ENCODE data around the gene MAB21L1.

Gene MAB21L1

DNA sequence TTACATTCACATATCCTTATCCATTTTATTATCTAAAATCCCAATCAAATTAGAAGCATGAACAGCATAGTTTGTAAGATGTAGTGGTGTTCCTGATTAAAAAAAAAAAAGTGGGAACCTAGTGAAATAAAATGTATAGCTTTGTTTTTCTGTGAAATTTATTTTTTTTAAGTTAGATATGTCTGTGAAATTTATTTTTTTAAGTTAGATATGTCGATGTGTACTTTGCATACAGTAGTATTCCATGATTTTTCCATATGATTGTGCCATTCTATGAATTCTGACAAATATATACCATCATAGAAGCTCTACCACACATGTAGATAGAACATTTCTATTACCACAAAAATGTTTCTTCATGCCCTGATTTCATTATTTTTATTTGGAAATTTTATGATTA, 6.0 kb upstream of the MAB21L1 start:
- intact Hi-C loops (cut with DNase I), result no loop called here
- DNase-seq, result no peak

DNA sequence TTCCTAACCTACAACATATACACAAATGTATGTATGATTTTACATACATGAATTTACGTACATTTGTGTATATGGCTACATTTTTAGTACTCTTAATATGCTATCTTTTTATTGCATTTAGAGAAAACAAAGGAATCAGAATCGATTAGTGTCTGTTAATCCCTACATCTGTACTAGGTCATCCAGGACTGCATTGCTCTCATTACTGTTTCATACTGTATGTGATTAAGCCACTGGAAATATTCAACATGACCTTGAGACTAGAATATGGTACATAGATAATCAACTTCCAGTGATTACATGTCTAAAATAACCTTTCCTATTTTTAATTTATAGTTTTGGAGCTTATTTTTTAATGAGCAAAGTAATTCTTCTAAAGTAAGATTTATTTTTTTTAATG, 5.3 kb upstream of the MAB21L1 start:
- intact Hi-C loops (cut with DNase I), result no loop called here
- DNase-seq, result no peak

DNA sequence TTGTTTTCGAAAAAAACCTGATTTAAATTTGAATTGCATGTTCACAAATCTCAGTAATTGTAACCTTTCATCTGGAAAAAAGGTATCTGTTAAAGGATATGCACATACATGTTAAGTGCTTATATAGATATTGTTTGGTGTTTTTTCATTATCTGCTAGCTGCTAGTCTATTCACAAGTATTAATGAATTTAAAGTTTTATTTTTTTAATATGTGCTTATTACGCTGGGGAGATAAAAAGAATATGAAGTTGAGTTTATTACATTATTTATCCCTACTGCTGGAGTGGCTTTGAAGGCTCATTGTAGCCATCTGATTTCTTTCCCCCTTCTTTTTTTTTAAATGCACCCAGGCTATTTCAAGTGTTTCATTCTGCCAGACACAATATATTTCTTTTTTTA, 3.9 kb upstream of the MAB21L1 start:
- no peak for DNase-seq
- intact Hi-C loops (cut with DNase I), result no loop called here

DNA sequence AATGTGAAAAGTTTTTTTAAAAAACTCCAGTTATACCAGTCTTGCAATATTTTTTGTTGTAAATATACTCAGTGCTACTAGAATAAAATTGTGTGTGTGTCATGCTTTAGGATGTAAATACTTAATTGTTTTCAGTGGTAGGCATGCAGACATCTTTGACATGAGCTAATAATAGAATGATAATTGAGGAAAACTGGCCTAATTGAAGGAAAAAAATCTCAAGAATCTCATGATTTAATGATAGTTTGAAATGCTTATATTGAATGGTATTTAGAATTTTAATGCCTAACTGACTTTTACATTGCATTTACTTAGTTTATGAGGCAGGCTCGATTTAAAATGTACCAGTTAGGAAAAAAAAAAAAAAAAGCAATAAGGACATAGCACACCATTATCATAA, 3.2 kb upstream of the MAB21L1 start:
- intact Hi-C loops (cut with DNase I), result no loop called here
- no peak for DNase-seq

DNA sequence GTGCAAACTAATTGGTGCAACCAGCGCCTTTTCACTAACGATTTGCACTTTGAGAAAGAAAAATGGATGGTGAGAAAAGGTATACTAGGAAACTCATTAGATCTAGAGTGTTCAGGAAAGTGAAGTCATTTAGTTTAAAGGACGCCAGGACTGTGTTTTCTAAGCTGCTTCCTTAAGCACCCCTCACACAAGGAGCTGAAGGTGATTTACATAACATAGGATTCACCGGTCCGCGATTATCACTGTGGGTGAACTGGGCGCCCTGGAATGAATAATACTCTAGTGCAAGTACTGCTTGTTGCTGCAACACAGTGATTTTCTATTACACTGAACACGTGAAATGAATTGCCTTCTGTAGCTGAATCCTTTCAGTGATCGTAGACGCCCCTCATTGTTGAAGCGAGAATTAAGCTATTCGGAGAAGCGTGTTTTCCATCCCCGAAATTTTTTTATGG, 2.6 kb upstream of the MAB21L1 start:
- intact Hi-C loops (cut with DNase I), result no loop called here
- no peak for DNase-seq

DNA sequence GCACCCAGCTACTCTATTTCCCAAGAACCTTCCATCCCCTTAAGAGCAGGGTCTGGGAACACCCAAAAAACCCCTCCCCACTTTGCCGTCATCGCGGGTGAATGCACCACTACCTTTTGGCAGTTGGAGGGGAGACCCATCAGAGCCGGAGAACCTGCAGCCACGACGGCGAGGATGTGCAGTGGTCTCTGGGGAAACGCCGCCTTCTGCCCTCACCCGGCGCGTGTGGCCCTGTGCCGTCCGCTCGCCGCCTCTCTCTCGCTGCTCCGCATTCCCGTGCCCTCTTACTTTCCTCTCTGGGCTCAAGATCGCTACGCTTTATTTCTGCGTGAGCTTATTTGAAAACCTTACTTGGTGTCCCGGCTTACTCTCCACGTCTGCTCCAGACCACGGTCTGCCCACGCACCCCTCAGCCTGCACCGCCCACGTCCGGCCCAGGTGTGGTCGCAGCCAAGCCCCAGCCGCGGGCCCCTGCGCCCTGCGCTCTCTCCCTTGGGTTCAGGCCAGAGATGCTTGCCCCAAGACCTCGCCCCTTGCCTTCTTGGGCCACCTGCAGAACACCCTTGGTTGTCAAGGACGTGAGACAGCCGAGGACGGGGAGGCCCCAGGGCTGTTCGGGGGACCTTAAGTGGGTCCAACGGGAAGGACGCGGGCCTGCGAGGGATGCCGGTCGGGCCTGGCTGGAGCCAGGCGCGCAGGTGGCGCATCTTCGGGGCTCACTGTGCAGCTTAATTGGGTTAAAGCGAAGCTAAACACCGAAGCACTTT, 2.0 kb upstream of the MAB21L1 start:
- intact Hi-C loops (cut with DNase I), result no loop called here

DNA sequence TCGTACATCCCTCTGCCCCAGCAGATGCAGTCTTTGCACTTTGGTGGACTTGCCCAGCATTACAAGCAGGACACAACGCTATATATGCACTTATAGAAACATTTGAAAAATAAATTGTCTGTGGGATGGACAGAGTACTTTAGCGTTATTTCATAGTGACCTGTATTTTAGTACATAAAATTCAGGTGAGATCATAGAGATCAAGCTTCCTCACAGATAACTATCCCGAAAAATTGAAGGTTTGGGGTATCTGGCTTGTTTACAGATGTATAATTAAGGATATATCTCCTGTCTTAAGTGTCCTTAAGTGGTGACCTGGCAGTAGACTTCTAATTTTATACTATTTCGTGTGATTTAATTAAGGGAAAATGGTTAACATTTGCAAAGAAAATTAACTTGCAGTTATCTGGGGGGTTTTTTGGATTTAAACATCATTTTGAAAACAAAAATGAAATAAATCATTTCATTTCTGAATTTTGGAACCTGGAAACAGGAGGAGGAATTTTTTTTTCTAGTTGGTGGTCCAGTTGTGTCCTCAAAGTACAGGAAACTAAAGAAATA, 977 bp upstream of the MAB21L1 start:
- DNase-seq, result no peak
- intact Hi-C loops (cut with DNase I), result no loop called here

More for the DNA sequence above, 2.0 kb upstream of the MAB21L1 start:
- no peak for DNase-seq

DNA sequence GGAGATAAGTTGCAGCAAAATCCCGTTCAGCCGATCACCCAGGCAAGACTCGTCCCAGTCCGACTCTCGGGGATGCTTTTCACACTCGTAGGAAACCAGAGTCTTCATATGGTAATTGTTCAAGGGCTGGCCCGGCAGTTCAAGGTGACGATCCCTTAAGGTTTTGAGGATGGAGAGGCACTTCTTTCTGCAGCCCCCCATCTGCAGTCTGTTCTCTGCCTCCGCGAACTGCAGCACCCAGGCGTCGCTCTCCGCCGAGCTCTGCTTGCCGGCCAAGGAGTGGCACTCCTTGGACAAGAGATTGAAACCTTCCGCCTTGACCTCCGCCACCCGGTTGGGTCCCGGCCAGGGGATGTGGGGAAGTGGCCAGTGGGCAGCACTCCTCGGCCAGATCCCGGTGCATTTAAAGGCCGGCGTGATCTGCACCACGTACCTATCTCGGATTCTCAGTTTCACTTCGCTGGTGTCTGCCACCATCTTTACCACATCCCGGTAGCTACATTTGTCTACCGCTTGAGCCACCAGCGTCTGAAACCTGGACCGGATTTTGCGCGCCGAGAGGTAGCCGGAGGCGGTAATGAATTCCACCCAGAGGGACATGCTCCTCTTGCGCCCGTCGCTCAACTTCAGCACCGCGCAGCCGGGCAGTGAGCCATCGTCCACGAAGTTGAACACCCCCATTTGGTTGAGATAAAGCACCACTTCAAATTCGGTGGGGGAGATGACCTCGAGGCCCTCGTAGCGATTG, 1.1 kb downstream of the MAB21L1 start:
- intact Hi-C loops (cut with DNase I), result no loop called here
- DNase-seq, result peak in 25 of 42 donors; percentile 14 to 59 (median 33)

DNA sequence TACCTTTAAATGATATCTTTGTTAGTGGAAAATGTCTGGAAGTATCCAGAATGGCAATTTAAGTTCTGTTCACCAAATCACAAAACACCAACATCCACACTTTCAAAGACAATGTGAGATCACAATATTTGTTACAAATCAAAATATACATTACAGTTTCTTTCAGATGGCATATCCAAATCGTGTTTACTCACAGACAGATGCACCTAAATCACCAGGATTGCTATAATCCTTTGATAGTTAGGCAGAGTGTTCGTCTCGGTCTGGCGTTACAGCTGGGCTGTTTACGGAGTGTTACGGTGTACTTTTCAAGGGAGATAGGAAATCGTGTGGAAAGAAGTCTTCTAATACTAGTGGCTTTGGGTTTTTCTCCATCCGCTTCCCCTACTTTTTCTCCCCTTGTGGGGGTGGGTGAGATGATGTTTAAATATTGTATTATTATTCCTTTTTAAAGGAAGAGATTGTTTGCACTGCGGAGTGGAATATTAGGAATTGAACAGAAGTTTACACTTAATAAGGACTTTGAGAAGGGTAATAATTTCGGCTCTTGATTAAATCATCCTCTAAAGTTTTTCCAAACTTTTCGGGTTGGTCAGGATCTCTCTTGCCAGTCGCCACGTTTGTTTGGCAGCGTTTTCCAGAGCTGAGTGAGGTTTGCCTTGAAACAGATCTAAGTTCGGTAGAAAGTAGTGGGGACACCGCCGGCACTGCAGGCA, 1.8 kb downstream of the MAB21L1 start:
- intact Hi-C loops (cut with DNase I), result no loop called here
- no peak for DNase-seq

DNA sequence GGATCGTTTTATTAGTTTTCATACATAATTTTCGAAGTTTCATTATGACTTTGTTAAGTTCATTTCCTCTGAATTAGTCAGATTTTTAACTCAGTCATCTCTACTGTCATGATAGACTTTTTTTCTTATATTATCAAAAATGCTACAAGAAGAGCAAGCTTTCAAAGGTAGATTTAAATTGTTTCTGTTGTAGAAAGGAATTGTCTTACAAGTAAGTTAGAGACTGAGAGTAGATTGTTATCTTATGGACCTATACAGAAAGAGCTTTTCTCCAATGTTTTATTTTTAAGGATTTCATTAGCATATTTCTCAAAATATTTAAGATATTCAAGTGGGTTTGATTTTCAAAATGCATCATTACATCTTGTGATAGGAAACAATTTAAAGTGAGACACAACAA, 2.7 kb downstream of the MAB21L1 start:
- intact Hi-C loops (cut with DNase I), result no loop called here
- no peak for DNase-seq

DNA sequence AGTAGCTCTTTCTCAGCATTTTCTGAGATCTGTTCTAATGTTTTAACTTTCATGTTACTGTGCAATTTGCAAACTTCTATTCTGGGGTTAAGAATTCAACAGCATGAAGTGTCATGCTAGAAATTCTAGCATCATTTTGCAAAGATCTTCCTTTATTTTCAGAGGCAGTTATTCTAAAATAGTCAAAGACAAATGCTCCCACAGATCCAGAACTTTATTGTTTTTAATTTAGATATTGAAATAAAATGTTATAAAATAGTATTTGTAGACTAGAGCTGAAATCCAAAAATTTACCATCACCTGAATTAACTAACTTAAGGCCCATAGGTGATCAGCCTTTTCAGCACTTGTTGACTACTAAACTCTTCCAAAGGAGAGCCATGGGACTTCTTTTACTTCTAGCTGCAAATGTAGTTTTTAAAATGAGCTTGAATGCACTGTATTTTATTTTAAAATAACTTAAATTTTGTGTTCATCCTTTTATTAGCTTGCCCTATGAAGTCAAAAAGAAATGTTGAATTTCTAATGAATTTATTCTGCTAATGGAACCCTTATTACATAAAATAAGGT, 3.2 kb downstream of the MAB21L1 start:
- intact Hi-C loops (cut with DNase I), result no loop called here
- DNase-seq, result no peak

DNA sequence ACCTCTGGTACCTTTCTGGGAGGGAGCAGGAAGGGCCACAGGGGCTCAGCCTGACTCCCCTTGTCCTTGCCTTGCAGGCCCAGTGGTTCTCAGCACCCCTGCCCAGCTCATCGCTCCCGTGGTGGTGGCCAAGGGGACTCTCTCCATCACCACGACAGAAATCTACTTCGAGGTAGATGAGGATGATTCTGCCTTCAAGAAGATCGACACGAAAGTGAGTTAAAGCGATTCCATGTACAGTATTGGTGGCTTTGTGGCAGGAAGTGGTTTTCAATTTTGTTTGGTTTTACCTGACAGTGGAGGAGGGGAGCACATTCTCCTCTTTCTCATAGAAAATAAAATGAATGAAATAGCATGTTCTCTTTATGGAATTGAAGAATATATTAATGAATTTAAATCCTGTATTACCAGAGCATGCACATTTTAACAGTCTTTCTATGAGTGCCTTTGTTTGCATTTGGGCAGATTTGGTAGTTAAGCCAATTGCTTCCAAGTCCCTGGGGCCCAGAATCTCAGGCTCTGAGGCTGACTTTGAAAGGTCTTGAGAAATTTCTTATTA, 4.1 kb downstream of the MAB21L1 start:
- intact Hi-C loops (cut with DNase I), result no loop called here
- DNase-seq, result no peak

DNA sequence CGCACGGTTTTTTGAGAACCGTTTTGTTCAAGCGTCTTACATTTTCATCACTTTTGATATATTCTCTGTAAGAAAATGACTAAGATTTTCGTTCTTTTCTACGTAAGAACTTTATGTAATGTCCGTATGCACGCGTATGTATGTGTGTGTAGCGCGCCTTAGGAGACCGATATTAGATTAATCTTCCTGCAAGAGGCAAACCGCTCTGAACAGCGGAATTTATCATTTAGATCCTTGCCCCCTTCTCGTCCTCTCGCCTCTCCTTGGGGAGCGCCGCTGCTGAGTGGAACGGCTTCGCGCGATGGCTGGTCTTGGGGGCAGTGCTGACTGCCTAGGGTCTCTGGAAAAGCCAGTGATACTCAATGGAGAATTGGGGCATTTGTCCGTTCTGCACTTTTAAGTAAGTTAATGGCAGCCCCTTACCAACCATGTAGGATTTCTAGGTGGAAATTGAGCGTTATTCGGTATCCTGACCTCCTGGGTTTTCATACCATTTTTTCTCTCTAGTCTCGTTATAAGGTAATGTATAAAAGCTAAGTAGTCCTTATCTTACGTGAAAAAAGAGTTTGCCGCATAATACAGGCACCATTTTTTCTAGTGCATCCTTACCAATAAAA, 4.7 kb downstream of the MAB21L1 start:
- no peak for DNase-seq
- intact Hi-C loops (cut with DNase I), result no loop called here

DNA sequence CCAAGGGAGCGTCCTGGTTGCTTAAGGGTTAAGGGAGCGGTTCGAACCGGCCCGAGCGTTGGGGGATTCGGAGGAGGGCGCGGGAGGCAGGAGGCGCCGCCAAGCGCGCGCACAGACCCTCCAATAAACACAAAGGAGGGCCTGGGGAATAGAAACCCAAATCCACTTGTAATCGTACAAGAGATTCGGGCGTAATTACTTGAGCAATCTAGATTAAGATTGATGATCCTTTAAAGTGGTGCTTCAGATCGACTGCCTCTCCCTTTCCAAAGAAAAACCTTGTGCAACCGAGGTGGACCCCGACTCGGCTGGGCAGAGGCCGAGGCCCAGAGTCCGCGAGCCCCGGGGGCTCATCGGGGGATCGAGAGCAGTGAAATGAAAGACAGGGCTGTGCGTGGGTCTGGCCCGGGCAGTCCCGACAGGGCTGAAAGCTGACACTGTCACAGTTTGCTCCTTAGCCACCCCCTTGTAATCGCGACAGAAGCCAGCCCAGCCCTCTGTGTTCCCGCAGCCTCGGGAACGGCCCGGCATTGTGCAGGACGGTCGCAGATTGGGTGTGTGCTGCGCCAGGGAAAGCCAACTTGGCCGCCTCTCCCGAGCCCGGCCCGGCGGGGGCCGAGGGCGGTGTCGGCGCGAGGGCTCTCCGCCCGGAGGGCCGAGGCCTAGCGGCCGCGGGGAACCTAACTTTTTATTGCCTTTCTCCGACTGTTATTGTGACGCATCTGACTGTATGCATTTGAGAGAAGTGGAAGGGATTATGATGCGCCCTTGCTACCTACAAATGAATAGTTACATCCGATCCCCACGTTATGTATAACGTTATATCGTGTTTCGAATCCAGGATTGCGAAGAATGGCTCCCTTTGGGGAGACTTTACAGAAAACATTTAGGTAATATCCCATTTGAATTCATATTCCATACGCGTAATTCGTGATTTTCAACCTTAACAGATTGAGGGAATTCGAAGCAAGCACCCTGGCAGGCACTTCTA, 5.5 kb downstream of the MAB21L1 start:
- intact Hi-C loops (cut with DNase I), result no loop called here
- DNase-seq, result peak in 27 of 42 donors; percentile 6 to 52 (median 29)

DNA sequence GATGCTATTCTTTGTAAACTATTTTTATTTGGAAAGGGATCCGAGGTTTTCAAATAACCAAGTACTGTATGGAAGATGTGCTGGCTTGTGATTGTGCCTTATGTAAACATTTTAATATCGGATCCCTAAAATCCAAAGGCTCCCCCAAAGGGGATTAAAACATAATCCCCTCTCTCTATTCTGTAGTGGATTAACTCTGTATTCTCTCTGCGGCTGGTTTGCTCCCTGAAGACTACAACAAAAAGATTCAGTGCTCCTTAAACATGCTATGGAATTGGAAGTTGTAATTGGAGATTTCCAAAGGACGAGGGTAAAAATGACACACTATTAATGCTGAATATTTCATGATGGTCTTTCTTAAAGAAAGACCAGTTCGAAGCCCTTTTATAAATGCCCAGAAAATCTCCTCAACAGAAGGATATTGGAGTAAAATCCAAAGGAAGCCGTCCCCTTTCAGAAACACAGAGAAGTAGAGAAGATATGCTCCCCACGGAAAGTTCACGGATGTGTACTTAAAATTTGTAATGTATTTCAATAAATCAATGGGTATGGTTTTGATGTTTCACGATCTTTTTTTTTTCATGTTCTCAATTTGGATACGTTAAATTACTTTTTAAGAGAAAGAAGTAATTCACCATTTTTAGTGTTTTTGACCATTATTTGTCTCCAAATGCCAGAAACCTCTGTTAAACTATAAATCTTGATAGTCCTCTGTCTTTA, 6.5 kb downstream of the MAB21L1 start:
- DNase-seq, result no peak
- intact Hi-C loops (cut with DNase I), result no loop called here

DNA sequence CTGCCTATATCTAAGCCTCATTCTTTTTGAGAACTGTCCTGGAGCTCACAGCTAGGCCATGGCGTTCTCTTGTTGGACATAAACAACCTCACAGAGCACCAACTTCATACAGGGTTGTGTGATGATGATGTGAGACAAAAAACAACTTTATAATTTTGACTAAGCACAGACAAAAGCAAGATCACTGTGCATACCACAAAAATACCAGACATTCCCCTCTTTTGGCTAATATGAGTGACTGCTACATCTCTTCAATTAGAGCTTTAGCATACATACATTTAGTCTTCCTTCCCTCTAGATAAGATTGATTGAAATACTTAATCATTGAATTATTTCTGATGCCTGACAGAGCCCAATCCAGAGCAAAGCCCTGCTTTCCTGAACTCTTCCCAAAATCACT, 8.3 kb downstream of the MAB21L1 start:
- intact Hi-C loops (cut with DNase I), result no loop called here
- DNase-seq, result no peak

DNA sequence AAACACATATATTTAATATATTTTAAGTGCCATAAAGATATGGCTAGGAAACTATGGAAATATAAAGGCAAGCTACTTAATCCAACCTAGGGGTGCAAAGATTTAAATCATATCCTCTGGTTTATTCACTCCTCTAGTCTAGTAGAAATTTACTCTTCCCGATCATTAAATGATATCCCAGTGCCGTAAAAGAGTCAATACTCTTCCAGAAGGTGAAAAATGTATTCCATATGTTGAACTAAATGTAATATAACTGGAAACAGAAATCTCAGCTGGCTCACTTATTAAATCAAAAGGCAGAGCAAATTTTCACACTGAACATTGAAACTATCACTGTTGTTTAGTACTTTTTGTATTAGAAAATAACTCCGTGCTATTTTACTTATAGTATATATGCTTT, 11.1 kb downstream of the MAB21L1 start:
- no peak for DNase-seq
- intact Hi-C loops (cut with DNase I), result no loop called here

Data from head of caudate nucleus (tissue), 42 donors.